GM12878 (cell line): Measurements from ENCODE around the gene SPN.

Source experiments
- CEBPB ChIP-seq, 2 experiments: fragments of 150-350 bp in 1 of 2; IDR thresholded peaks; 2 replicates each; pipeline ENCODE4 v1.6.1; 2012 to 2014; ENCODE audit warnings: low read depth in 2 of 2, low read length in 2 of 2, borderline replicate concordance in 1 of 2, inconsistent platforms in 1 of 2
- CTCF ChIP-seq, 3 experiments: IDR thresholded peaks in 2 of 3; conservative IDR thresholded peaks in 1 of 3; 2 replicates each; pipeline ENCODE4 v1.5.1; 2011; ENCODE audit warnings: low read depth in 3 of 3, low read length in 3 of 3, mild to moderate bottlenecking in 3 of 3, control low read depth in 2 of 3, moderate library complexity in 2 of 3, inconsistent platforms in 1 of 3, mixed read lengths in 1 of 3; ENCODE audit not compliant: control insufficient read depth in 2 of 3, insufficient read depth in 1 of 3; ENCODE audit errors: extremely low read depth in 1 of 3
- EP300 ChIP-seq, 2 experiments: fragments of 150-350 bp in 1 of 2; IDR thresholded peaks; 2 replicates each; pipeline ENCODE4 v1.6.1; 2011 to 2012; ENCODE audit warnings: low read depth in 2 of 2, low read length in 2 of 2, borderline replicate concordance in 1 of 2, improper control_type of control experiment in 1 of 2, inconsistent platforms in 1 of 2; ENCODE audit not compliant: control insufficient read depth in 1 of 2
- EZH2 ChIP-seq: IDR thresholded peaks from 2 replicates; pipeline ENCODE4 v1.6.1; 2012; ENCODE audit warnings: low read depth, mild to moderate bottlenecking, control low read depth, inconsistent platforms, low read length, borderline replicate concordance; ENCODE audit not compliant: control insufficient read depth
- NFIC ChIP-seq: IDR thresholded peaks from 2 replicates; pipeline ENCODE4 v1.6.1; 2012; ENCODE audit warnings: low read depth, mild to moderate bottlenecking, inconsistent platforms, low read length, moderate library complexity
- POLR2AphosphoS5 ChIP-seq: IDR thresholded peaks from 2 replicates; pipeline ENCODE4 v1.6.1; 2011; ENCODE audit warnings: mild to moderate bottlenecking, low read length, inconsistent platforms
- TCF12 ChIP-seq: IDR thresholded peaks from 2 replicates; pipeline ENCODE4 v1.6.1; 2011; ENCODE audit warnings: low read depth, mild to moderate bottlenecking, low read length
- TF ChIP-seq, protein P1 (sequence below): fragments of 450-650 bp; IDR thresholded peaks from 2 replicates; pipeline ENCODE4 v1.6.1; 2016; ENCODE audit warnings: mild to moderate bottlenecking, moderate library complexity, borderline replicate concordance
- TF ChIP-seq, protein P2 (sequence below): IDR thresholded peaks from 2 replicates; pipeline ENCODE4 v1.6.1; 2012; ENCODE audit warnings: mild to moderate bottlenecking, low read depth, low read length

DNA sequence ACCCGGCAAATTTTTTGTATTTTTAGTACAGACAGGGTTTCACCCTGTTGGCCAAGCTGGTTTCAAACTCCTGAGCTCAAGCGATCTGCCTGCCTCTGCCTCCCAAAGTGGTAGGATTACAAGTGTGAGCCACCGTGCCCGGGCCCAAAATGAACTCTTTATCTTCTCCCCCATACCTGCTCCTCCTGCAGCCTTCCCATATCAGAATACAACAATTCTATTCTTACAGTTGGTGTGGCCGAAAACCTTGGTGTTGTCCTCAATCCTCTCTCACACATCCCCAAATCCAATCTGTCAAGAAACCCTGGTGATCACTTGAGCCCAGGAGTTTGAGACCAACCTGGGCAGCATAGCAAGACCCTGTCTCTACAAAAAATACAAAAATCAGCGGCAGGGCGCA lies 19.5 kb upstream of the SPN start:
- TF ChIP-seq CTCF (IDR thresholded peaks at IDR 0.05 in 2 of 3, conservative IDR thresholded peaks at IDR 0.05 in 1 of 3; ENCODE audit: control insufficient read depth in 2 of 3, extremely low read depth in 1 of 3, insufficient read depth in 1 of 3, low read depth in 3 of 3, low read length in 3 of 3) (no peak), POLR2AphosphoS5 (no peak), TCF12 (no peak), CEBPB (IDR thresholded peaks at IDR 0.05; ENCODE audit: borderline replicate concordance in 1 of 2, low read depth in 2 of 2, low read length in 2 of 2) (no peak), NFIC (no peak), EP300 (IDR thresholded peaks at IDR 0.05; ENCODE audit: borderline replicate concordance in 1 of 2, control insufficient read depth in 1 of 2, low read depth in 2 of 2, low read length in 2 of 2) (no peak), EZH2 (no peak)
- TF ChIP-seq, protein P1, sequence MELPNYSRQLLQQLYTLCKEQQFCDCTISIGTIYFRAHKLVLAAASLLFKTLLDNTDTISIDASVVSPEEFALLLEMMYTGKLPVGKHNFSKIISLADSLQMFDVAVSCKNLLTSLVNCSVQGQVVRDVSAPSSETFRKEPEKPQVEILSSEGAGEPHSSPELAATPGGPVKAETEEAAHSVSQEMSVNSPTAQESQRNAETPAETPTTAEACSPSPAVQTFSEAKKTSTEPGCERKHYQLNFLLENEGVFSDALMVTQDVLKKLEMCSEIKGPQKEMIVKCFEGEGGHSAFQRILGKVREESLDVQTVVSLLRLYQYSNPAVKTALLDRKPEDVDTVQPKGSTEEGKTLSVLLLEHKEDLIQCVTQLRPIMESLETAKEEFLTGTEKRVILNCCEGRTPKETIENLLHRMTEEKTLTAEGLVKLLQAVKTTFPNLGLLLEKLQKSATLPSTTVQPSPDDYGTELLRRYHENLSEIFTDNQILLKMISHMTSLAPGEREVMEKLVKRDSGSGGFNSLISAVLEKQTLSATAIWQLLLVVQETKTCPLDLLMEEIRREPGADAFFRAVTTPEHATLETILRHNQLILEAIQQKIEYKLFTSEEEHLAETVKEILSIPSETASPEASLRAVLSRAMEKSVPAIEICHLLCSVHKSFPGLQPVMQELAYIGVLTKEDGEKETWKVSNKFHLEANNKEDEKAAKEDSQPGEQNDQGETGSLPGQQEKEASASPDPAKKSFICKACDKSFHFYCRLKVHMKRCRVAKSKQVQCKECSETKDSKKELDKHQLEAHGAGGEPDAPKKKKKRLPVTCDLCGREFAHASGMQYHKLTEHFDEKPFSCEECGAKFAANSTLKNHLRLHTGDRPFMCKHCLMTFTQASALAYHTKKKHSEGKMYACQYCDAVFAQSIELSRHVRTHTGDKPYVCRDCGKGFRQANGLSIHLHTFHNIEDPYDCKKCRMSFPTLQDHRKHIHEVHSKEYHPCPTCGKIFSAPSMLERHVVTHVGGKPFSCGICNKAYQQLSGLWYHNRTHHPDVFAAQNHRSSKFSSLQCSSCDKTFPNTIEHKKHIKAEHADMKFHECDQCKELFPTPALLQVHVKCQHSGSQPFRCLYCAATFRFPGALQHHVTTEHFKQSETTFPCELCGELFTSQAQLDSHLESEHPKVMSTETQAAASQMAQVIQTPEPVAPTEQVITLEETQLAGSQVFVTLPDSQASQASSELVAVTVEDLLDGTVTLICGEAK = no peak
- TF ChIP-seq, protein P2, sequence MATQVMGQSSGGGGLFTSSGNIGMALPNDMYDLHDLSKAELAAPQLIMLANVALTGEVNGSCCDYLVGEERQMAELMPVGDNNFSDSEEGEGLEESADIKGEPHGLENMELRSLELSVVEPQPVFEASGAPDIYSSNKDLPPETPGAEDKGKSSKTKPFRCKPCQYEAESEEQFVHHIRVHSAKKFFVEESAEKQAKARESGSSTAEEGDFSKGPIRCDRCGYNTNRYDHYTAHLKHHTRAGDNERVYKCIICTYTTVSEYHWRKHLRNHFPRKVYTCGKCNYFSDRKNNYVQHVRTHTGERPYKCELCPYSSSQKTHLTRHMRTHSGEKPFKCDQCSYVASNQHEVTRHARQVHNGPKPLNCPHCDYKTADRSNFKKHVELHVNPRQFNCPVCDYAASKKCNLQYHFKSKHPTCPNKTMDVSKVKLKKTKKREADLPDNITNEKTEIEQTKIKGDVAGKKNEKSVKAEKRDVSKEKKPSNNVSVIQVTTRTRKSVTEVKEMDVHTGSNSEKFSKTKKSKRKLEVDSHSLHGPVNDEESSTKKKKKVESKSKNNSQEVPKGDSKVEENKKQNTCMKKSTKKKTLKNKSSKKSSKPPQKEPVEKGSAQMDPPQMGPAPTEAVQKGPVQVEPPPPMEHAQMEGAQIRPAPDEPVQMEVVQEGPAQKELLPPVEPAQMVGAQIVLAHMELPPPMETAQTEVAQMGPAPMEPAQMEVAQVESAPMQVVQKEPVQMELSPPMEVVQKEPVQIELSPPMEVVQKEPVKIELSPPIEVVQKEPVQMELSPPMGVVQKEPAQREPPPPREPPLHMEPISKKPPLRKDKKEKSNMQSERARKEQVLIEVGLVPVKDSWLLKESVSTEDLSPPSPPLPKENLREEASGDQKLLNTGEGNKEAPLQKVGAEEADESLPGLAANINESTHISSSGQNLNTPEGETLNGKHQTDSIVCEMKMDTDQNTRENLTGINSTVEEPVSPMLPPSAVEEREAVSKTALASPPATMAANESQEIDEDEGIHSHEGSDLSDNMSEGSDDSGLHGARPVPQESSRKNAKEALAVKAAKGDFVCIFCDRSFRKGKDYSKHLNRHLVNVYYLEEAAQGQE = no peak
